Measurements from ENCODE around the gene COL16A1.

COL16A1 gene

GRCh38 chr1:31703431-31704270, at the start of gene COL16A1:
TSS of gene COL16A1 (minus strand) at chr1:31704017. CDS start at chr1:31702193, 1,824 bp downstream.
- DNase-seq = peak; percentile 69

- peak; percentile 65 for DNase-seq
Observed at GRCh38 chr1:31752952-31753475, 49.2 kb upstream of the COL16A1 start.

GRCh38 chr1:31752258-31752657, 48.4 kb upstream of the COL16A1 start:
- DNase-seq = no peak

GRCh38 chr1:31751822-31752241, 48.0 kb upstream of the COL16A1 start:
- no peak for DNase-seq

- DNase-seq = no peak
Observed at GRCh38 chr1:31750858-31751510, 47.2 kb upstream of the COL16A1 start.

GRCh38 chr1:31749785-31750735, 46.2 kb upstream of the COL16A1 start:
- DNase-seq = no peak

- no peak for DNase-seq
Observed at GRCh38 chr1:31748365-31748764, 44.5 kb upstream of the COL16A1 start.

GRCh38 chr1:31747304-31747703, 43.5 kb upstream of the COL16A1 start:
- no peak for DNase-seq

GRCh38 chr1:31746687-31747086, 42.9 kb upstream of the COL16A1 start:
- no peak for DNase-seq

- DNase-seq = no peak
Observed at GRCh38 chr1:31745946-31746670, 42.3 kb upstream of the COL16A1 start.

GRCh38 chr1:31745096-31745945, 41.5 kb upstream of the COL16A1 start:
- DNase-seq = peak; percentile 45

GRCh38 chr1:31744165-31744888, 40.5 kb upstream of the COL16A1 start:
- DNase-seq = no peak

GRCh38 chr1:31742462-31743212, 38.8 kb upstream of the COL16A1 start:
- no peak for DNase-seq

GRCh38 chr1:31739346-31739745, 35.5 kb upstream of the COL16A1 start:
- DNase-seq = no peak

- DNase-seq = no peak
Observed at GRCh38 chr1:31736675-31737074, 32.9 kb upstream of the COL16A1 start.

- no peak for DNase-seq
Observed at GRCh38 chr1:31735571-31735970, 31.8 kb upstream of the COL16A1 start.

- DNase-seq = no peak
Observed at GRCh38 chr1:31734582-31735107, 30.8 kb upstream of the COL16A1 start.

GRCh38 chr1:31733389-31734219, 29.8 kb upstream of the COL16A1 start:
- DNase-seq = no peak
